Gastroesophageal sphincter (tissue), 4 donors: ENCODE data around the gene ADAMTS17. TPM values are rescaled to one million over a fixed set of nuclear protein-coding genes. Genes with fewer than 3 reads are reported as not detected.

Experiments
- ATAC-seq: fragments of 150-250 bp; one replicate; pipeline ENCODE4 v1.9.1; 2016; ENCODE audit warnings: mild to moderate bottlenecking, moderate library complexity
- H3K27ac ChIP-seq, 4 donors: fragments of 200-600 bp; sonication (generic) in 3 of 4; 1 replicate in 3 of 4; 2 replicates in 1 of 4; pipeline ENCODE4 v1.5.1; 2016 to 2019
- H3K27me3 ChIP-seq: fragments of 200-600 bp; sonication (generic); one replicate; pipeline ENCODE4 v1.5.1; 2019
- H3K36me3 ChIP-seq, 2 donors: fragments of 200-600 bp; sonication (generic); one replicate each; pipeline ENCODE4 v1.5.1; 2019; ENCODE audit warnings: control low read depth in 1 of 2
- H3K4me1 ChIP-seq, 3 donors: fragments of 200-600 bp; sonication (generic); 1 replicate in 2 of 3; 2 replicates in 1 of 3; pipeline ENCODE4 v1.5.1; 2016 to 2019; ENCODE audit warnings: control low read depth in 2 of 3
- H3K4me3 ChIP-seq, 2 donors: fragments of 200-600 bp; sonication (generic); one replicate each; pipeline ENCODE4 v1.5.1; 2019; ENCODE audit warnings: mild to moderate bottlenecking in 1 of 2, moderate library complexity in 1 of 2
- H3K9me3 ChIP-seq, 3 donors: fragments of 200-600 bp; sonication (generic); one replicate each; pipeline ENCODE4 v1.5.1; 2017 to 2019; ENCODE audit warnings: control low read depth in 2 of 3
- CTCF ChIP-seq, 4 experiments: fragments of 200-600 bp in 2 of 4; fragments of 450-650 bp in 2 of 4; sonication (generic) in 1 of 4; IDR thresholded peaks; one replicate each; pipeline ENCODE4 v1.5.1; 2017 to 2019; ENCODE audit warnings: antibody characterized with exemption in 4 of 4, mild to moderate bottlenecking in 2 of 4, moderate library complexity in 2 of 4
- EP300 ChIP-seq: sonication (generic); formaldehyde crosslinking; IDR thresholded peaks from one replicate; pipeline ENCODE4 v1.6.1; 2017; ENCODE audit warnings: antibody characterized with exemption, mild to moderate bottlenecking
- POLR2A ChIP-seq, 2 donors: fragments of 450-650 bp; IDR thresholded peaks; one replicate each; pipeline ENCODE4 v1.6.1; 2017; ENCODE audit warnings: antibody characterized with exemption in 2 of 2, mild to moderate bottlenecking in 2 of 2, moderate library complexity in 1 of 2
- POLR2AphosphoS5 ChIP-seq: sonication (generic); formaldehyde crosslinking; IDR thresholded peaks from one replicate; pipeline ENCODE4 v1.6.1; 2017; ENCODE audit warnings: antibody characterized with exemption
- WGBS, 2 donors: methylation state at CpG; one replicate each; pipeline ENCODE4 v1.1.5; 2018; ENCODE audit warnings: low coverage in 1 of 2; 5-methylcytosine and 5-hydroxymethylcytosine counted together
- total RNA-seq, 4 donors: library from RNA; depleted of rRNA; stranded (reverse); fragments of >200 nt; gene quantifications; one replicate each; pipeline ENCODE4 v1.1.0, GENCODE V29; 2016

The ADAMTS17 gene
- total RNA-seq, 4 donors from 2014 or later, result 4.9 to 14.0 (median 11.3) TPM

- WGBS, 2 donors, result 77 to 85% methylated on average over 6 of the region's 6 CpGs
These were observed 298.1 kb downstream of the ADAMTS17 start for GRCh38 chr15:100043692-100044091.

GRCh38 chr15:100043068-100043641 lies 298.6 kb downstream of the ADAMTS17 start:
- no peak overlapping the region for H3K27ac ChIP-seq
- no peak for ATAC-seq
- no peaks in the 10 kb centered on the region for H3K36me3 ChIP-seq
- H3K4me3 ChIP-seq, result no peak overlapping the region
- H3K9me3 ChIP-seq, result no peaks in the 10 kb centered on the region
- no peaks in the 10 kb centered on the region for H3K4me1 ChIP-seq
- H3K27me3 ChIP-seq, result no peaks in the 10 kb centered on the region
- no peak for TF ChIP-seq POLR2AphosphoS5
- TF ChIP-seq EP300, result no peak
- no peak for TF ChIP-seq CTCF (IDR thresholded peaks at IDR 0.05)
- 43 to 69% methylated on average over 4 to 8 of the region's 8 CpGs for WGBS, 2 donors

More at GRCh38 chr15:100043692-100044091, 298.1 kb downstream of the ADAMTS17 start:
- no peaks in the 10 kb centered on the region for H3K27me3 ChIP-seq
- TF ChIP-seq POLR2A (IDR thresholded peaks at IDR 0.05) (no peak), POLR2AphosphoS5 (no peak), EP300 (no peak), CTCF (IDR thresholded peaks at IDR 0.05) (no peak)
- no peak overlapping the region for H3K4me3 ChIP-seq
- no peak overlapping the region for H3K27ac ChIP-seq
- H3K9me3 ChIP-seq, result no peaks in the 10 kb centered on the region
- no peak for ATAC-seq
- no peaks in the 10 kb centered on the region for H3K4me1 ChIP-seq
- no peaks in the 10 kb centered on the region for H3K36me3 ChIP-seq

- Histone ChIP-seq H3K27me3 (no peaks in the 10 kb centered on the region), H3K4me1 (no peaks in the 10 kb centered on the region), H3K27ac (no peak overlapping the region), H3K36me3 (no peaks in the 10 kb centered on the region), H3K9me3 (no peaks in the 10 kb centered on the region), H3K4me3 (no peak overlapping the region)
- no peak for ATAC-seq
- 92 to 100% methylated on average over 2 to 5 of the region's 5 CpGs for WGBS, 2 donors
- TF ChIP-seq POLR2A (IDR thresholded peaks at IDR 0.05) (no peak), POLR2AphosphoS5 (no peak), CTCF (IDR thresholded peaks at IDR 0.05) (no peak), EP300 (no peak)
These were observed 299.2 kb downstream of the ADAMTS17 start for GRCh38 chr15:100042558-100042957.

GRCh38 chr15:100041127-100041828 lies 300.5 kb downstream of the ADAMTS17 start:
- Histone ChIP-seq H3K4me3 (no peak overlapping the region), H3K27ac (no peak overlapping the region), H3K4me1 (no peaks in the 10 kb centered on the region), H3K36me3 (no peaks in the 10 kb centered on the region), H3K9me3 (no peaks in the 10 kb centered on the region), H3K27me3 (no peaks in the 10 kb centered on the region)
- TF ChIP-seq EP300 (no peak), CTCF (IDR thresholded peaks at IDR 0.05) (no peak), POLR2A (IDR thresholded peaks at IDR 0.05) (no peak), POLR2AphosphoS5 (no peak)
- ATAC-seq, result no peak
- WGBS, 2 donors, result 78 to 88% methylated on average over 3 to 4 of the region's 6 CpGs

GRCh38 chr15:100039994-100040393 lies 301.8 kb downstream of the ADAMTS17 start:
- Histone ChIP-seq H3K36me3 (no peaks in the 10 kb centered on the region), H3K27ac (no peak overlapping the region), H3K4me1 (peaks cover 0 to 7% (median 0%) of the 10 kb centered on the region in 3 donors), H3K27me3 (no peaks in the 10 kb centered on the region), H3K9me3 (no peaks in the 10 kb centered on the region), H3K4me3 (no peak overlapping the region)
- WGBS, 2 donors, result 76 to 87% methylated on average over 3 to 5 of the region's 5 CpGs
- TF ChIP-seq POLR2A (IDR thresholded peaks at IDR 0.05), result no peak
- no peak for TF ChIP-seq EP300
- no peak for TF ChIP-seq POLR2AphosphoS5
- TF ChIP-seq CTCF (IDR thresholded peaks at IDR 0.05), result no peak
- ATAC-seq, result no peak
